MCF 10A (cell line): Measurements from ENCODE around the gene TRMT61A. TPM values are rescaled to one million over a fixed set of nuclear protein-coding genes. Genes with fewer than 3 reads are reported as not detected.
A peak's percentile ranks its signal among the peaks of the same experiment; 100 is the strongest.

Source experiments
- BruUV-seq: library from RNA; stranded (reverse); fragments of 400-500 nt; replicated peaks from 2 replicates; lab custom pipeline; 2021; lab: Mats Ljungman, UMichigan
- CTCF ChIA-PET: fragments of 300-600 bp; sonication (Branson Sonifier 250); formaldehyde crosslinking; extraction: SDS; loops from one replicate; lab custom pipeline; 2021; ENCODE audit warnings: antibody characterized with exemption, inconsistent platforms; lab: Yijun Ruan, JAX
- POLR2A ChIA-PET: fragments of 300-600, 350-650 bp; sonication (Branson Sonifier 250); formaldehyde crosslinking; extraction: SDS; loops from one replicate; lab custom pipeline; 2020; ENCODE audit warnings: antibody characterized with exemption, inconsistent platforms; lab: Yijun Ruan, JAX
- DNase-seq: peaks from one replicate; pipeline ENCODE4 v3.0.0-alpha.2; 2018; ENCODE audit not compliant: unreplicated experiment
- H3K27ac Mint-ChIP-seq: one replicate; pipeline ENCODE4 v1.8.0; 2022; ENCODE audit warnings: mild to moderate bottlenecking, low read depth, mixed read lengths; ENCODE audit not compliant: unreplicated experiment
- H3K27me3 Mint-ChIP-seq: one replicate; pipeline ENCODE4 v1.8.0; 2022; ENCODE audit warnings: mixed read lengths; ENCODE audit not compliant: insufficient read depth, unreplicated experiment
- H3K36me3 Mint-ChIP-seq: one replicate; pipeline ENCODE4 v1.8.0; 2022; ENCODE audit warnings: mild to moderate bottlenecking, moderate library complexity, mixed read lengths; ENCODE audit not compliant: insufficient read depth, unreplicated experiment
- H3K4me1 Mint-ChIP-seq: one replicate; pipeline ENCODE4 v1.8.0; 2022; ENCODE audit warnings: mixed read lengths; ENCODE audit not compliant: insufficient read depth, unreplicated experiment
- H3K4me3 Mint-ChIP-seq: one replicate; pipeline ENCODE4 v1.8.0; 2022; ENCODE audit warnings: mild to moderate bottlenecking, moderate library complexity, mixed read lengths; ENCODE audit not compliant: unreplicated experiment
- H3K9me3 Mint-ChIP-seq: one replicate; pipeline ENCODE4 v1.8.0; 2022; ENCODE audit warnings: mixed read lengths; ENCODE audit not compliant: unreplicated experiment
- intact Hi-C: fragments of 100-400 bp; cut with micrococcal nuclease; formaldehyde crosslinking; loops from 2 replicates; pipeline ENCODE4 v1.14.1; 2022
- total RNA-seq: library from RNA; stranded (reverse); gene quantifications from 2 replicates; pipeline ENCODE4 v1.2.3, GENCODE V29; 2022
- TF ChIP-seq, protein P1 (sequence below): fragments of 200-600 bp; IDR thresholded peaks from one replicate; pipeline ENCODE4 v1.8.0; 2022; ENCODE audit warnings: antibody characterized with exemption, mild to moderate bottlenecking; ENCODE audit not compliant: unreplicated experiment

Gene TRMT61A
- total RNA-seq, 1 experiment from 2014 or later, result 15.8 TPM

DNA sequence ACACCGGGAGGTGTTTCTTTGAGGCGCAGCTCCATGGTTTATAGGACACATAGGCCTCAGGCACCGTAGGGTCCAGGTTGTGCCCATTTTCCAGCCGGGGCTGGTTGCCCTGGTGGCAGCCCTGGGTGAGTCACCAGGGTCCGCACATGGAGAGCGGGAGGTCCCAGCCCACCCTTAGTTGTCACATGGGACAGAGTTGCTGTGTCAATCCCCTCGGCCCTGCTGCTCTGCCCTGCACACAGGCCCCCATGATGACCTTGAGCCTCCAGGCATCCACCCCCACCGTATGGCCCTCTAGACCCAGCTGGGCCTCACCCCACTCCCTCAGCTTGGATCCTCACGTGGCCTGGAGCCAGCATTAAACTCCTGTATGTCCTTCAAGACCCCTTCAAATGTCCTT lies 7.7 kb downstream of the TRMT61A start:
- H3K4me3 Mint-ChIP-seq, result no peak overlapping the region
- ChIA-PET CTCF (interaction anchor here (1.1 to 2.2 kb wide), 2 partner anchors 10 to 37 kb away, joined by 4 to 11 read pairs; no protein-coding TSS in a partner anchor), POLR2A (interaction anchor here (0.7 to 2.4 kb wide), 3 partner anchors 7 to 1841 kb away, joined by 3 to 15 read pairs (median 4); partner anchors contain the start of gene TRMT61A)
- peaks cover 13% of the 10 kb centered on the region for H3K4me1 Mint-ChIP-seq
- BruUV-seq, result no TSS peak
- TF ChIP-seq, protein P1, sequence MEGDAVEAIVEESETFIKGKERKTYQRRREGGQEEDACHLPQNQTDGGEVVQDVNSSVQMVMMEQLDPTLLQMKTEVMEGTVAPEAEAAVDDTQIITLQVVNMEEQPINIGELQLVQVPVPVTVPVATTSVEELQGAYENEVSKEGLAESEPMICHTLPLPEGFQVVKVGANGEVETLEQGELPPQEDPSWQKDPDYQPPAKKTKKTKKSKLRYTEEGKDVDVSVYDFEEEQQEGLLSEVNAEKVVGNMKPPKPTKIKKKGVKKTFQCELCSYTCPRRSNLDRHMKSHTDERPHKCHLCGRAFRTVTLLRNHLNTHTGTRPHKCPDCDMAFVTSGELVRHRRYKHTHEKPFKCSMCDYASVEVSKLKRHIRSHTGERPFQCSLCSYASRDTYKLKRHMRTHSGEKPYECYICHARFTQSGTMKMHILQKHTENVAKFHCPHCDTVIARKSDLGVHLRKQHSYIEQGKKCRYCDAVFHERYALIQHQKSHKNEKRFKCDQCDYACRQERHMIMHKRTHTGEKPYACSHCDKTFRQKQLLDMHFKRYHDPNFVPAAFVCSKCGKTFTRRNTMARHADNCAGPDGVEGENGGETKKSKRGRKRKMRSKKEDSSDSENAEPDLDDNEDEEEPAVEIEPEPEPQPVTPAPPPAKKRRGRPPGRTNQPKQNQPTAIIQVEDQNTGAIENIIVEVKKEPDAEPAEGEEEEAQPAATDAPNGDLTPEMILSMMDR, result no peak
- no peaks in the 10 kb centered on the region for H3K9me3 Mint-ChIP-seq
- no peaks in the 10 kb centered on the region for H3K27me3 Mint-ChIP-seq
- peaks cover 33% of the 10 kb centered on the region for H3K36me3 Mint-ChIP-seq
- H3K27ac Mint-ChIP-seq, result peak overlapping the region; percentile 72
- intact Hi-C loops, result no loop called here
- no peak for DNase-seq

DNA sequence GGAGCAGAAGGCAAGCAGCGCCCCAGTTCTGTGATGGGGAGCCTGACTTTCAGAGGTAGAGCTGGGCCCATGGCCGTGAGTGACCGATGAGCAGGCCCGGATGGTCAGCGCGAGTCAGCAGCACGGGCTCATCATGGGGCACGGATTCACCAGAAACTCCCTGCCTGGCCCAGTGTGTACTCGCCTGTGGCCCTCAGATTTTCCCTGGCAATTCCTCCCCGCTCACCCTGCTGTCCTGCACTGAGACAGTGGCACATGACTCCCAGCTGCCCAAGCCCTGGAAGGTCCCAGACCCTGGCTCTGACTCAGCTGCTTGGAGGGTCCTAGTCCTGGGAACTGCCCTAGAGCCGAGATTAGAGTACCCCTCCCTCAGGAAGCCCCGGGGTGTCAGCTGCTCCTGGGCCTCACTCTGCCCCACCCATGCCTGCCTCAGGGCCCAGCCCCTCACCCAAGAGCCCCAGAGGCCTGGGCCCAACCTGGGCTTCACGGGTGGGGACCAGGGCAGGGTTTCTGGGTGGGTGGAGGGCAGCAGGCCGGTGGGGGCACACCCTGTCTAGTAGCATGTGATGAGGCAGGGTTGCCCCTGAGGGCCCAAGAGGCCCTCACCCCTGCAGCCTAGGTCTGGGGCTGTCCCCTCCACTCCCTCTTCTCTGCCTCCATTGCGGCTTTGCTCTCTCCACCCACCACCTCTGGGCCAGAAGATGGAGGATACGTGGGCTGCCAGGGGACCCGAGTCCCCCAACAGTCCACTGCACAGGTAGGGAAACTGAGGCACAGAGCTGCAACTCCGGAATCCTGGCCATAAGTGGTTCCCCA lies 8.4 kb downstream of the TRMT61A start:
- Mint-ChIP-seq H3K36me3 (peaks cover 39% of the 10 kb centered on the region), H3K27ac (peak overlapping the region; percentile 72), H3K4me1 (peaks cover 13% of the 10 kb centered on the region), H3K9me3 (no peaks in the 10 kb centered on the region), H3K4me3 (no peak overlapping the region), H3K27me3 (no peaks in the 10 kb centered on the region)
- intact Hi-C loops, result no loop called here
- ChIA-PET CTCF (no interaction called here), POLR2A (interaction anchor here (0.7 to 2.4 kb wide), 2 partner anchors 8 to 1842 kb away, joined by 4 to 15 read pairs; partner anchors contain the start of gene TRMT61A)
- TF ChIP-seq, protein P1, result no peak
- DNase-seq, result no peak
- BruUV-seq, result no TSS peak

DNA sequence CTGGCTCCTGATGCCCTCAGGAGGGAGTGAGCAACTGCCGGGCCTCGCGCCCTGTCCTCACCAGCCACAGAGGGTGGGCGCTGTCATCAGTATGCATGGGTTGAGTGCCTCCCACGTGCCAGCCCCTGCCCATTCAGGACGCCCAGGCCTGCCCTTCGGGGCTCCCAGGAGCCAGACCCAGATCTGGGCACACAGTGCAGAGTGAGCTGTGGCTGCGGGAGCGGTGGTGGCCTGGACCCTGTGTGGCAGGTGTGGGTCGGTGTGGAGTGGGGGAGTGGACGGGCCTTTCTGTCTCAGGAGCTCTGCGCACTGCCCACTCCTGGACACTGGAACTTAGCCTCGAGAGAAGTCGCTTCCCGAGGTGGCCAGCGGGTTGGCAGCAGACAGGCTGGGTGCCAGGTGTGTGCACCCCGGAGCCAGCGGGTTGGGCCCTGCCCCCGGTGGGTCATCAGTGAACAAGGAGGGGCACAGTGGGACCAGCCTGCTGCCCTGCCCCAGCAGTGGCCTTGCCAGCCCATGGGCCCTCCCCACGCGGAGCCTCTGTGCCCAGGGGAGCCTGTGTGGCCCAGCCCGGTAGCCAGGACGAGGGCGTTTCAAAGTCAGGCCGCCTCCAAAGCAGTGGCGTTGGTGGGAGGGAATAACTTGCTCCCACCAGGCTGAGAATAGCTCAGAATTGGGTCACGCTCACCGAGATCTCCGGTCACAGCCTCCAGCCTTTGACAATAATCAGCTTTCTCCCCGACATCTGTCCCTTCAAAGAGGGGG lies 9.5 kb downstream of the TRMT61A start:
- Mint-ChIP-seq H3K27ac (no peak overlapping the region), H3K9me3 (no peaks in the 10 kb centered on the region), H3K36me3 (peaks cover 39% of the 10 kb centered on the region), H3K4me1 (peaks cover 13% of the 10 kb centered on the region), H3K27me3 (no peaks in the 10 kb centered on the region), H3K4me3 (no peak overlapping the region)
- POLR2A ChIA-PET, result interaction anchor here (0.5 to 2.4 kb wide), 2 partner anchors 9 to 1483 kb away, joined by 3 to 15 read pairs; partner anchors contain the start of genes CDCA4 and TRMT61A
- no peak for DNase-seq
- BruUV-seq, result no TSS peak
- CTCF ChIA-PET, result interaction anchor here (0.6 to 6.8 kb wide), 3 partner anchors 9 to 23 kb away, joined by 3 to 44 read pairs (median 4); no protein-coding TSS in a partner anchor
- TF ChIP-seq, protein P1, result no peak
- intact Hi-C loops, result no loop called here
